ENCODE data around the gene VWA3A. TPM values are rescaled to one million over a fixed set of nuclear protein-coding genes. Genes with fewer than 3 reads are reported as not detected.

VWA3A gene
- total RNA-seq, 1 donor from 2014 or later: 4.7 TPM

GRCh38 chr16:22174642-22175041, 82.3 kb downstream of the VWA3A start:
- Mint-ChIP-seq H3K4me1 (ENCODE audit: unreplicated experiment) (no peaks in the 10 kb centered on the region), H3K27ac (no peak overlapping the region), H3K27me3 (peaks cover 2% of the 10 kb centered on the region), H3K36me3 (no peaks in the 10 kb centered on the region), H3K4me3 (no peak overlapping the region), H3K9me3 (no peaks in the 10 kb centered on the region)
- no peak for DNase-seq (ENCODE audit: extremely low spot score, unreplicated experiment)
- TF ChIP-seq CTCF (conservative IDR thresholded peaks at IDR 0.05): no peak

DNA sequence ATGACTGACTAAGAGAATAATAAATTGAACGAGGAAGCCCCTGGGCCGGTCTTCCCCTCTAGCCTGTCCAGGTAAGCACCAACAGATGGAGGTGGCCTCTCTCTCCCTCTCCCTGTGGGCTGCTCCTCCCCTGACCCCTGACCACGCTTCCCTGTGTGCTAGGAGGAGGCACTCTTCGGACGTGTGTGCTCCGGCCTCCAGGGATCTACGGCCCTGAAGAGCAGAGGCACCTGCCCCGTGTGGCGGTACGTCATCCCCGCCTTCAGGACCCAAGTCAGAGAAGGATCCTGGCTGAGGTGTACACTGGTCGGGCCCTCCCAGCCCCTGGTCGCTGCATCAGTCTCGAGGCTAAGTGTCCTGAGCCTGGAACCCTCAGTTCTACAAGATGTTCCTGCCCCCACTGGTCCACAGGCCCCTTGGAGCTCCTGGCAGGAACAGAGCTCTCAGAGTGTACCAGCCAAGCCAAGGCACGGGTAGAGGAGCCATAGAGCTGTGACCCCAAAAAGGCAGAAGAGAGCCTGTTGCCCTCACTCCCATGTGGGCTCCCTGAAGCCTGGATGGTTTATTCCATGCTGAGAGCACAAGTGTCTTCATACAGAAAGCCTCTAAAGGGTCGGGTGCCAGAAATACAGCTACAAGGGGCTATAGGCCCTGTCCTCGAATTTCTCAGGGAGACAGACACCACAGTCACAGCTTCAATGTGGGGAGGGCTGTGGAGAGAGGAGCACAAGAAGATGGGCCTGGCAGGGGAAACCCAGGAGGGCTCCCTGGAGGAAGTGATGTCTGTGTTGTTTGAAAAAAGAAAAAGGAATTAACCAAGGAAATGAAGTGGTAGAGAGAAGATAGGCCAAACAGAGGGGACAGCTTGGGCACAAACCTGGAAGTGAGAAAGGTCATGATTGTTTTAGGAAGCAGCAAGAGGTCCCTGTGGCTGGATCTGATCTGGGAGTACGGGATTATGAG, 85.9 kb downstream of the VWA3A start:
- H3K4me1 Mint-ChIP-seq (ENCODE audit: unreplicated experiment): no peaks in the 10 kb centered on the region
- H3K36me3 Mint-ChIP-seq: no peaks in the 10 kb centered on the region
- no peaks in the 10 kb centered on the region for H3K9me3 Mint-ChIP-seq
- no peak overlapping the region for H3K4me3 Mint-ChIP-seq
- DNase-seq (ENCODE audit: extremely low spot score, unreplicated experiment): no peak
- peaks cover 14% of the 10 kb centered on the region for H3K27me3 Mint-ChIP-seq
- H3K27ac Mint-ChIP-seq: no peak overlapping the region
- no peak for TF ChIP-seq CTCF (conservative IDR thresholded peaks at IDR 0.05)

DNA sequence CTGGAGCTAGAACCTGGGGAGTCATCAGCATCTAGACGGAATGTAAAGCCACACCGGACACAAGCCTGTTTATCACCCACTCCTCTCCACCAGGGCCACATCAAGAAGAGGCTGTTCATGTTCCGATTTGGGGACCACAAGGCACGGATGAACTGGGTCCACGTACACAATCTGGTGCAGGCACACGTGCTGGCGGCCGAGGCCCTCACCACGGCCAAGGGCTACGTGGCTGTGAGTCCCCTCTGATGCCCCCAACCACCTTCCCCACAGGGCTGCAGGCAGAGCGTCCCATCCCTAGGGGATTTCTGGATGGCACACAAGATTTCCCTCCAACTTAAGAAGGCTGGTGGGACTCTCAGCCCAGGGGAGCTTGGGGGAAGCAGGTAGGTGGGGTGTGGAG, 89.1 kb downstream of the VWA3A start:
- no peak overlapping the region for H3K27ac Mint-ChIP-seq
- H3K36me3 Mint-ChIP-seq: no peaks in the 10 kb centered on the region
- H3K4me3 Mint-ChIP-seq: no peak overlapping the region
- peaks cover 14% of the 10 kb centered on the region for H3K27me3 Mint-ChIP-seq
- no peaks in the 10 kb centered on the region for H3K9me3 Mint-ChIP-seq
- DNase-seq (ENCODE audit: extremely low spot score, unreplicated experiment): no peak
- TF ChIP-seq CTCF (conservative IDR thresholded peaks at IDR 0.05): no peak
- no peaks in the 10 kb centered on the region for H3K4me1 Mint-ChIP-seq (ENCODE audit: unreplicated experiment)

- H3K36me3 Mint-ChIP-seq: no peaks in the 10 kb centered on the region
- no peak for TF ChIP-seq CTCF (conservative IDR thresholded peaks at IDR 0.05)
- DNase-seq (ENCODE audit: extremely low spot score, unreplicated experiment): no peak
- no peaks in the 10 kb centered on the region for H3K4me1 Mint-ChIP-seq (ENCODE audit: unreplicated experiment)
- no peak overlapping the region for H3K4me3 Mint-ChIP-seq
- H3K9me3 Mint-ChIP-seq: no peaks in the 10 kb centered on the region
- H3K27me3 Mint-ChIP-seq: peaks cover 14% of the 10 kb centered on the region
- no peak overlapping the region for H3K27ac Mint-ChIP-seq
These were observed 89.5 kb downstream of the VWA3A start for GRCh38 chr16:22181843-22182242.

DNA sequence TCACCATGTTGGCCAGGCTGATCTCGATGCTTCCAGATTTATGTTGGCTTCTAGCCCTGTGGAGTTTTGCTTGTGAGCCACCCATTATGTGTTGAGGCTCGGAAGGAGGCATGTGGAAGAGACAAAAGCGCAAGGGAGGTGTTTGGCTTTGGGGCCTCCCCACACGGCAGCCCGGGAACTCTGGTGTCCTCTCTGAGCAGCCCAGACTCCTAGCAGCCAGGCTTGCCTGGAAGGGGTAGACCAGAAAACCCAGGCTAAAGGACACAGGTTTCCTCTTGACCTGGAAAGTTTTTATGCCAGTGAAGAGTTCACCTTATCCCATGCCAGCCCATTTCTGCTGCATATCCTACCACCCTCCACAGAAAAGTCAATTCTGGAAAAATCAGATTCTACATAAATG, 91.0 kb downstream of the VWA3A start:
- peaks cover 14% of the 10 kb centered on the region for H3K27me3 Mint-ChIP-seq
- no peak overlapping the region for H3K4me3 Mint-ChIP-seq
- no peaks in the 10 kb centered on the region for H3K4me1 Mint-ChIP-seq (ENCODE audit: unreplicated experiment)
- DNase-seq (ENCODE audit: extremely low spot score, unreplicated experiment): no peak
- no peak overlapping the region for H3K27ac Mint-ChIP-seq
- H3K9me3 Mint-ChIP-seq: no peaks in the 10 kb centered on the region
- no peaks in the 10 kb centered on the region for H3K36me3 Mint-ChIP-seq
- TF ChIP-seq CTCF (conservative IDR thresholded peaks at IDR 0.05): no peak
